Vagina (tissue), 2 donors: ENCODE measurements around the gene TMEM98. TPM values are rescaled to one million over a fixed set of nuclear protein-coding genes. Genes with fewer than 3 reads are reported as not detected.

ENCODE experiments used
- DNase-seq, 2 donors: peaks; one replicate each; pipeline ENCODE4 v3.0.0-alpha.2; 2017; ENCODE audit errors: extremely low spot score in 2 of 2
- H3K27ac ChIP-seq: fragments of 200-600 bp; sonication (generic); one replicate; pipeline ENCODE4 v1.5.1; 2019
- H3K27me3 ChIP-seq: fragments of 200-600 bp; sonication (generic); one replicate; pipeline ENCODE4 v1.5.1; 2019
- H3K36me3 ChIP-seq, 2 donors: fragments of 200-600 bp; sonication (generic); one replicate each; pipeline ENCODE4 v1.5.1; 2017 to 2019
- H3K4me1 ChIP-seq: fragments of 200-600 bp; sonication (generic); one replicate; pipeline ENCODE4 v1.5.1; 2019
- H3K4me3 ChIP-seq, 2 donors: fragments of 200-600 bp; sonication (generic); 1 replicate in 1 of 2; 2 replicates in 1 of 2; pipeline ENCODE4 v1.5.1; 2016 to 2019
- H3K9me3 ChIP-seq: fragments of 200-600 bp; sonication (generic); one replicate; pipeline ENCODE4 v1.5.1; 2019
- POLR2A ChIP-seq, 2 donors: fragments of 450-650 bp; IDR thresholded peaks; one replicate each; pipeline ENCODE4 v1.6.1; 2017; ENCODE audit warnings: antibody characterized with exemption in 2 of 2, mild to moderate bottlenecking in 2 of 2, moderate library complexity in 2 of 2
- POLR2AphosphoS5 ChIP-seq, 2 donors: sonication (generic); formaldehyde crosslinking; IDR thresholded peaks; one replicate each; pipeline ENCODE4 v1.9.0; 2017; ENCODE audit warnings: antibody characterized with exemption in 2 of 2, mild to moderate bottlenecking in 2 of 2, low read depth in 1 of 2; ENCODE audit not compliant: insufficient read depth in 1 of 2
- intact Hi-C: fragments of 100-400 bp; cut with DNase I; formaldehyde crosslinking; loops from one replicate; pipeline ENCODE4 v1.15.1; 2023
- total RNA-seq: library from RNA; depleted of rRNA; stranded (reverse); fragments of >200 nt; gene quantifications from one replicate; pipeline ENCODE4 v1.2.3, GENCODE V29; 2016
- TF ChIP-seq, protein P1 (sequence below), 3 experiments: fragments of 450-650 bp in 2 of 3; fragments of 200-600 bp in 1 of 3; sonication (generic) in 1 of 3; IDR thresholded peaks; one replicate each; pipeline ENCODE4 v1.5.1; 2017 to 2019; ENCODE audit warnings: antibody characterized with exemption in 3 of 3, mild to moderate bottlenecking in 2 of 3, moderate library complexity in 2 of 3

TMEM98 gene
- total RNA-seq, 1 donor from 2014 or later: 85.0 TPM

- H3K4me1 ChIP-seq: peaks cover 29% of the 10 kb centered on the region
- no peak for TF ChIP-seq POLR2A (IDR thresholded peaks at IDR 0.05)
- no peak for TF ChIP-seq POLR2AphosphoS5 (IDR thresholded peaks at IDR 0.05; ENCODE audit: insufficient read depth in 1 of 2, low read depth in 1 of 2)
- intact Hi-C loops: no loop called here
- H3K27ac ChIP-seq: peak overlapping the region; percentile 68
- DNase-seq: no peak
- peaks cover 0 to 9% of the 10 kb centered on the region in 2 donors for H3K36me3 ChIP-seq
- no peaks in the 10 kb centered on the region for H3K27me3 ChIP-seq
- H3K9me3 ChIP-seq: no peaks in the 10 kb centered on the region
- peak overlapping the region; percentile 69 to 77 for H3K4me3 ChIP-seq
Measured at GRCh38 chr17:32928586-32929535, 908 bp downstream of the TMEM98 start.

DNA sequence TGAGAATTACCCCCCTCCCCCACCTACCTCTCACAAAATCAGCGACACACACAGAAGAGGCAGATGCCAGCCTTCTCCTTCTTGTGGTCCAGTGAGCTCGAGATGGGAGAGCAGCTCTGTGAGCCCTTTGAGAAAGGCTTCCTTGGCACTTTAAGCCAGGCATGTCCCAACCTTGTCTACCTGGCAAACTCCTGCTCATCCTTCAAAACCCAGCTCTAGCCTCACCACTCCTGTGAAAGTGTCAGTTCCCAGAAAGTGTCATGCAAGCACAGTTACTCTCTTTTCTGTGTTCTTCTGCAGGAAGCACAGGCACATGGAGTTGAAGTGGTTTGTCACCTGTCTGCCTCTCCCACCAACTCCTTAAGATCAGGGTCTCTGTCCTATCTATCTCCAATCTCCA, 1.6 kb downstream of the TMEM98 start:
- Histone ChIP-seq H3K27ac (no peak overlapping the region), H3K27me3 (no peaks in the 10 kb centered on the region), H3K36me3 (peaks cover 0 to 16% of the 10 kb centered on the region in 2 donors), H3K9me3 (no peaks in the 10 kb centered on the region), H3K4me3 (peak overlapping the region; percentile 69 to 77), H3K4me1 (peaks cover 29% of the 10 kb centered on the region)
- TF ChIP-seq, protein P1, sequence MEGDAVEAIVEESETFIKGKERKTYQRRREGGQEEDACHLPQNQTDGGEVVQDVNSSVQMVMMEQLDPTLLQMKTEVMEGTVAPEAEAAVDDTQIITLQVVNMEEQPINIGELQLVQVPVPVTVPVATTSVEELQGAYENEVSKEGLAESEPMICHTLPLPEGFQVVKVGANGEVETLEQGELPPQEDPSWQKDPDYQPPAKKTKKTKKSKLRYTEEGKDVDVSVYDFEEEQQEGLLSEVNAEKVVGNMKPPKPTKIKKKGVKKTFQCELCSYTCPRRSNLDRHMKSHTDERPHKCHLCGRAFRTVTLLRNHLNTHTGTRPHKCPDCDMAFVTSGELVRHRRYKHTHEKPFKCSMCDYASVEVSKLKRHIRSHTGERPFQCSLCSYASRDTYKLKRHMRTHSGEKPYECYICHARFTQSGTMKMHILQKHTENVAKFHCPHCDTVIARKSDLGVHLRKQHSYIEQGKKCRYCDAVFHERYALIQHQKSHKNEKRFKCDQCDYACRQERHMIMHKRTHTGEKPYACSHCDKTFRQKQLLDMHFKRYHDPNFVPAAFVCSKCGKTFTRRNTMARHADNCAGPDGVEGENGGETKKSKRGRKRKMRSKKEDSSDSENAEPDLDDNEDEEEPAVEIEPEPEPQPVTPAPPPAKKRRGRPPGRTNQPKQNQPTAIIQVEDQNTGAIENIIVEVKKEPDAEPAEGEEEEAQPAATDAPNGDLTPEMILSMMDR (IDR thresholded peaks at IDR 0.05): no peak
- TF ChIP-seq POLR2AphosphoS5 (IDR thresholded peaks at IDR 0.05; ENCODE audit: insufficient read depth in 1 of 2, low read depth in 1 of 2) (no peak), POLR2A (IDR thresholded peaks at IDR 0.05) (no peak)
- intact Hi-C loops: no loop called here
- DNase-seq: no peak

- no peak for DNase-seq
- no peak overlapping the region for H3K27ac ChIP-seq
- H3K36me3 ChIP-seq: peaks cover 0 to 18% of the 10 kb centered on the region in 2 donors
- H3K4me1 ChIP-seq: peaks cover 29% of the 10 kb centered on the region
- intact Hi-C loops: no loop called here
- no peaks in the 10 kb centered on the region for H3K27me3 ChIP-seq
- no peak overlapping the region for H3K4me3 ChIP-seq
- TF ChIP-seq, protein P1 (IDR thresholded peaks at IDR 0.05): no peak
- no peak for TF ChIP-seq POLR2A (IDR thresholded peaks at IDR 0.05)
- H3K9me3 ChIP-seq: no peaks in the 10 kb centered on the region
Measured at GRCh38 chr17:32930512-32930911, 2.6 kb downstream of the TMEM98 start.

DNA sequence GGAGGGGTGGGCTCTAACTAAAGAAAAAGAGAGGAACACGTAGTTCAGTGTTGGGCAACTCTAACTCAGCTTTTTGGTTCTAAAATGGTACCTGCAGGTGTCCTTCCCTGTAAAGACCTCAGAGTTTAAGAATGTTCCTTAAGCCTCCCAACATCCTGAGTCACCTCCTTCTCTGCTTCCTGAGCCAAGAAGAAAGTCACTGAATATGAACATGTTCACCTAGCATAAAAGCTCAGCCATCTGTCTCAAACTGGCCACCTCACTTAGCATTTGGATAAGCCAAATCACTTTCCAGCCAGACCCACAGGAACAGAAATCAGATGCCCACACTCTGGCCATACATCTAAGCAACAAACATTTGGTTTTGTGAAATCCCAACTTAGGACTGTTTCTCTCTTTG, 3.7 kb downstream of the TMEM98 start:
- Histone ChIP-seq H3K27me3 (no peaks in the 10 kb centered on the region), H3K4me1 (peaks cover 35% of the 10 kb centered on the region), H3K27ac (no peak overlapping the region), H3K9me3 (no peaks in the 10 kb centered on the region), H3K4me3 (no peak overlapping the region), H3K36me3 (peaks cover 0 to 18% of the 10 kb centered on the region in 2 donors)
- intact Hi-C loops: no loop called here
- no peak for DNase-seq
- TF ChIP-seq POLR2A (IDR thresholded peaks at IDR 0.05) (no peak), POLR2AphosphoS5 (IDR thresholded peaks at IDR 0.05; ENCODE audit: insufficient read depth in 1 of 2, low read depth in 1 of 2) (no peak)
- TF ChIP-seq, protein P1 (IDR thresholded peaks at IDR 0.05): no peak

GRCh38 chr17:32933881-32934280, 5.9 kb downstream of the TMEM98 start:
- DNase-seq: no peak
- H3K27ac ChIP-seq: no peak overlapping the region
- peaks cover 0 to 18% of the 10 kb centered on the region in 2 donors for H3K36me3 ChIP-seq
- H3K27me3 ChIP-seq: no peaks in the 10 kb centered on the region
- H3K9me3 ChIP-seq: no peaks in the 10 kb centered on the region
- H3K4me3 ChIP-seq: no peak overlapping the region
- intact Hi-C loops: no loop called here
- TF ChIP-seq POLR2A (IDR thresholded peaks at IDR 0.05) (no peak), POLR2AphosphoS5 (IDR thresholded peaks at IDR 0.05; ENCODE audit: insufficient read depth in 1 of 2, low read depth in 1 of 2) (no peak)
- TF ChIP-seq, protein P1 (IDR thresholded peaks at IDR 0.05): no peak
- peaks cover 29% of the 10 kb centered on the region for H3K4me1 ChIP-seq
